ENCODE results near the gene CLDN24. TPM values are rescaled to one million over a fixed set of nuclear protein-coding genes. Genes with fewer than 3 reads are reported as not detected.

The CLDN24 gene
- total RNA-seq, 1 experiment from 2014 or later, result not detected

GRCh38 chr4:183314806-183315205, 7.4 kb downstream of the CLDN24 start:
- no TSS peak for BruUV-seq (replicated peaks)
- DNase-seq, result no peak
- CTCF ChIA-PET, result no interaction called here
- H3K27me3 Mint-ChIP-seq (ENCODE audit: unreplicated experiment), result no peaks in the 10 kb centered on the region
- no peaks in the 10 kb centered on the region for H3K9me3 Mint-ChIP-seq (ENCODE audit: low read depth, unreplicated experiment)
- H3K4me1 Mint-ChIP-seq (ENCODE audit: low read depth, unreplicated experiment), result no peaks in the 10 kb centered on the region
- no peak for TF ChIP-seq CTCF (IDR thresholded peaks at IDR 0.05; ENCODE audit: unreplicated experiment)
- no peak overlapping the region for H3K27ac Mint-ChIP-seq (ENCODE audit: unreplicated experiment)
- H3K36me3 Mint-ChIP-seq (ENCODE audit: insufficient read depth, unreplicated experiment), result no peaks in the 10 kb centered on the region
- intact Hi-C loops (cut with micrococcal nuclease; ENCODE audit: unreplicated experiment), result no loop called here
- no peak overlapping the region for H3K4me3 Mint-ChIP-seq (ENCODE audit: low read depth, unreplicated experiment)

- no peaks in the 10 kb centered on the region for H3K36me3 Mint-ChIP-seq (ENCODE audit: insufficient read depth, unreplicated experiment)
- H3K4me3 Mint-ChIP-seq (ENCODE audit: low read depth, unreplicated experiment), result no peak overlapping the region
- no TSS peak for BruUV-seq (replicated peaks)
- H3K4me1 Mint-ChIP-seq (ENCODE audit: low read depth, unreplicated experiment), result no peaks in the 10 kb centered on the region
- intact Hi-C loops (cut with micrococcal nuclease; ENCODE audit: unreplicated experiment), result no loop called here
- no peaks in the 10 kb centered on the region for H3K27me3 Mint-ChIP-seq (ENCODE audit: unreplicated experiment)
- H3K27ac Mint-ChIP-seq (ENCODE audit: unreplicated experiment), result no peak overlapping the region
- no peak for DNase-seq
- CTCF ChIA-PET, result no interaction called here
- H3K9me3 Mint-ChIP-seq (ENCODE audit: low read depth, unreplicated experiment), result no peaks in the 10 kb centered on the region
- TF ChIP-seq CTCF (IDR thresholded peaks at IDR 0.05; ENCODE audit: unreplicated experiment), result no peak
Measured at GRCh38 chr4:183314336-183314735, 7.9 kb downstream of the CLDN24 start.

- intact Hi-C loops (cut with micrococcal nuclease; ENCODE audit: unreplicated experiment), result no loop called here
- H3K27me3 Mint-ChIP-seq (ENCODE audit: unreplicated experiment), result no peaks in the 10 kb centered on the region
- no TSS peak for BruUV-seq (replicated peaks)
- no peaks in the 10 kb centered on the region for H3K4me1 Mint-ChIP-seq (ENCODE audit: low read depth, unreplicated experiment)
- H3K36me3 Mint-ChIP-seq (ENCODE audit: insufficient read depth, unreplicated experiment), result no peaks in the 10 kb centered on the region
- CTCF ChIA-PET, result no interaction called here
- no peak overlapping the region for H3K4me3 Mint-ChIP-seq (ENCODE audit: low read depth, unreplicated experiment)
- no peak for DNase-seq
- H3K27ac Mint-ChIP-seq (ENCODE audit: unreplicated experiment), result no peak overlapping the region
- no peak for TF ChIP-seq CTCF (IDR thresholded peaks at IDR 0.05; ENCODE audit: unreplicated experiment)
- H3K9me3 Mint-ChIP-seq (ENCODE audit: low read depth, unreplicated experiment), result no peaks in the 10 kb centered on the region
Measured at GRCh38 chr4:183312841-183313240, 9.4 kb downstream of the CLDN24 start.

- BruUV-seq (replicated peaks), result no TSS peak
- intact Hi-C loops (cut with micrococcal nuclease; ENCODE audit: unreplicated experiment), result no loop called here
Measured at GRCh38 chr4:183306811-183307210, 15.4 kb downstream of the CLDN24 start.

More at GRCh38 chr4:183306811-183307210, 15.4 kb downstream of the CLDN24 start:
- Mint-ChIP-seq H3K4me1 (ENCODE audit: low read depth, unreplicated experiment) (peaks cover 11% of the 10 kb centered on the region), H3K27ac (ENCODE audit: unreplicated experiment) (no peak overlapping the region), H3K36me3 (ENCODE audit: insufficient read depth, unreplicated experiment) (peaks cover 6% of the 10 kb centered on the region), H3K27me3 (ENCODE audit: unreplicated experiment) (no peaks in the 10 kb centered on the region), H3K4me3 (ENCODE audit: low read depth, unreplicated experiment) (no peak overlapping the region), H3K9me3 (ENCODE audit: low read depth, unreplicated experiment) (no peaks in the 10 kb centered on the region)
- CTCF ChIA-PET, result no interaction called here
- no peak for TF ChIP-seq CTCF (IDR thresholded peaks at IDR 0.05; ENCODE audit: unreplicated experiment)
- DNase-seq, result no peak
